WTC11 (cell line): ENCODE results near the gene ERC2. TPM values are rescaled to one million over a fixed set of nuclear protein-coding genes. Genes with fewer than 3 reads are reported as not detected.

Experiments used
- ATAC-seq: fragments of 200-7000 bp; cut with Tn5 transposase; 2 replicates; pipeline ENCODE4 v1.10.0; 2021; ENCODE audit warnings: mild to moderate bottlenecking, moderate library complexity
- CTCF ChIA-PET: fragments of 300-600 bp; sonication (Branson Sonifier 250); formaldehyde crosslinking; loops from one replicate; lab custom pipeline; 2021; ENCODE audit warnings: antibody characterized with exemption; lab: Charles Lee
- POLR2A ChIA-PET: fragments of 350-600 bp; sonication (Branson Sonifier 250); formaldehyde crosslinking; loops from one replicate; lab custom pipeline; 2021; ENCODE audit warnings: antibody characterized with exemption; lab: Charles Lee
- DNase-seq: peaks from one replicate; pipeline ENCODE4 v3.0.0; 2021; ENCODE audit warnings: low spot score
- H3K27ac Mint-ChIP-seq: 2 replicates; pipeline ENCODE4 v1.8.0; 2021; ENCODE audit warnings: mixed read lengths
- H3K27me3 Mint-ChIP-seq: 2 replicates; pipeline ENCODE4 v1.8.0; 2021; ENCODE audit warnings: low read depth, mild to moderate bottlenecking, moderate library complexity, mixed read lengths
- H3K36me3 Mint-ChIP-seq: 2 replicates; pipeline ENCODE4 v1.8.0; 2021; ENCODE audit warnings: mixed read lengths
- H3K4me1 Mint-ChIP-seq: 2 replicates; pipeline ENCODE4 v1.8.0; 2022; ENCODE audit warnings: mixed read lengths
- H3K4me3 Mint-ChIP-seq: 2 replicates; pipeline ENCODE4 v1.8.0; 2021; ENCODE audit warnings: mild to moderate bottlenecking, moderate library complexity, mixed read lengths
- H3K9me3 Mint-ChIP-seq: 2 replicates; pipeline ENCODE4 v1.8.0; 2021; ENCODE audit warnings: mixed read lengths
- CREM ChIP-seq: sonication (generic); formaldehyde crosslinking; IDR thresholded peaks from 2 replicates; pipeline ENCODE4 v1.8.1; 2022; ENCODE audit warnings: mild to moderate bottlenecking, missing genetic modification reagents, moderate library complexity
- JAZF1 ChIP-seq: fragments of 250-450 bp; sonication (Bioruptor Pico); IDR thresholded peaks from 2 replicates; pipeline ENCODE4 v1.9.0; 2021; ENCODE audit warnings: moderate library complexity, mild to moderate bottlenecking, inconsistent platforms
- JUN ChIP-seq: sonication (generic); formaldehyde crosslinking; IDR thresholded peaks from 2 replicates; pipeline ENCODE4 v1.8.0; 2023; ENCODE audit warnings: mild to moderate bottlenecking, missing genetic modification reagents
- MAX ChIP-seq: sonication (generic); formaldehyde crosslinking; IDR thresholded peaks from 2 replicates; pipeline ENCODE4 v1.8.0; 2022; ENCODE audit warnings: mild to moderate bottlenecking, missing genetic modification reagents
- NR2C2 ChIP-seq: sonication (generic); formaldehyde crosslinking; IDR thresholded peaks from 2 replicates; pipeline ENCODE4 v1.8.0; 2022; ENCODE audit warnings: mild to moderate bottlenecking, missing genetic modification reagents
- TEAD1 ChIP-seq: sonication (generic); formaldehyde crosslinking; IDR thresholded peaks from 2 replicates; pipeline ENCODE4 v1.8.0; 2022; ENCODE audit warnings: mild to moderate bottlenecking, missing genetic modification reagents
- ZNF396 ChIP-seq: fragments of 250-450 bp; sonication (Bioruptor Pico); IDR thresholded peaks from 2 replicates; pipeline ENCODE4 v1.8.0; 2021; ENCODE audit warnings: mild to moderate bottlenecking, moderate library complexity, borderline replicate concordance
- ZNF423 ChIP-seq: fragments of 250-450 bp; sonication (Bioruptor Pico); IDR thresholded peaks from 2 replicates; pipeline ENCODE4 v2.1.2; 2022; ENCODE audit warnings: mild to moderate bottlenecking, moderate library complexity
- ZSCAN18 ChIP-seq: fragments of 250-450 bp; sonication (Bioruptor Pico); IDR thresholded peaks from 2 replicates; pipeline ENCODE4 v2.1.2; 2022; ENCODE audit warnings: mild to moderate bottlenecking, moderate library complexity
- total RNA-seq: library from RNA; stranded (reverse); gene quantifications from 3 replicates; pipeline ENCODE4 v1.2.3, GENCODE V29; 2021
- TF ChIP-seq, protein P1 (sequence below): sonication (generic); formaldehyde crosslinking; IDR thresholded peaks from 2 replicates; pipeline ENCODE4 v1.8.1; 2023; ENCODE audit warnings: mild to moderate bottlenecking, missing genetic modification reagents, moderate library complexity
- TF ChIP-seq, protein P2 (sequence below): sonication (generic); formaldehyde crosslinking; IDR thresholded peaks from 2 replicates; pipeline ENCODE4 v1.8.0; 2022; ENCODE audit warnings: mild to moderate bottlenecking, missing genetic modification reagents
- TF ChIP-seq, protein P3 (sequence below): sonication (generic); formaldehyde crosslinking; conservative IDR thresholded peaks from 2 replicates; pipeline ENCODE4 v1.8.1; 2022; ENCODE audit warnings: mild to moderate bottlenecking, missing genetic modification reagents
- TF ChIP-seq, protein P4 (sequence below): fragments of 250-450 bp; sonication (Bioruptor Pico); IDR thresholded peaks from 2 replicates; pipeline ENCODE4 v1.9.0; 2021; ENCODE audit warnings: mild to moderate bottlenecking, borderline replicate concordance
- TF ChIP-seq, protein P5 (sequence below): sonication (generic); formaldehyde crosslinking; IDR thresholded peaks from 2 replicates; pipeline ENCODE4 v1.8.0; 2022; ENCODE audit warnings: mild to moderate bottlenecking, missing genetic modification reagents

Gene ERC2
- total RNA-seq, 1 experiment from 2014 or later: 23.5 TPM

- peak; percentile 51 for ATAC-seq
- no peaks in the 10 kb centered on the region; the same call in 1 of the 2 replicates for H3K27me3 Mint-ChIP-seq
- peaks cover 7% of the 10 kb centered on the region; the same call in 1 of the 2 replicates for H3K4me1 Mint-ChIP-seq
- H3K4me3 Mint-ChIP-seq: no peak overlapping the region
- no peak for TF ChIP-seq ZSCAN18 (CRISPR knock-in tag)
- TF ChIP-seq, all 79 proteins: peak for 0
- DNase-seq: no peak
- ChIA-PET POLR2A (no interaction called here), CTCF (interaction anchor here (0.9 to 1.7 kb wide), 2 partner anchors 64 to 189 kb away, joined by 3 to 4 read pairs; no protein-coding TSS in a partner anchor)
- H3K9me3 Mint-ChIP-seq: no peaks in the 10 kb centered on the region
- no peak overlapping the region for H3K27ac Mint-ChIP-seq
- H3K36me3 Mint-ChIP-seq: no peaks in the 10 kb centered on the region
Observed at GRCh38 chr3:55673764-55674163, 794.5 kb downstream of the ERC2 start.

DNA sequence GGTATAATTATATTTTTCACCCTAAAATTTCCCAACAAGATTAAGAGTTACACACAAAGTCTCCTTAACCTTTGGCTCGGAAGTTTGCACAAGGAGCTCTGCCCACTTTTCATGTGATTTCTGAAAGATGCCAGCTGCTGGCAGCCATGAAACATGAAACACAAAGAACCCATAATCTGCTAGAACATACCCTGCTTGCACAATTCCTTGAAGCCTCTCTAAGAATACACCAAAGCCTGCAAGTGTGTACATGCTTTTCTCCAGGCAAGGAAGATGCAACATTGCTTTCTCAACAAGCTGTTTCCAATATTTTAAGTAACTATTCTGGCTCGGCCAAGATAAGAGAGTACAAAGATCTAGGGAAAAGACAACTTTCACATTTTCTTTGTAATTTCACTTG lies 799.1 kb downstream of the ERC2 start:
- CTCF ChIA-PET: no interaction called here
- no peak for DNase-seq
- no peaks in the 10 kb centered on the region; the same call in 1 of the 2 replicates for H3K27me3 Mint-ChIP-seq

More for the DNA sequence above, 799.1 kb downstream of the ERC2 start:
- H3K4me3 Mint-ChIP-seq: no peak overlapping the region
- TF ChIP-seq, protein P1, sequence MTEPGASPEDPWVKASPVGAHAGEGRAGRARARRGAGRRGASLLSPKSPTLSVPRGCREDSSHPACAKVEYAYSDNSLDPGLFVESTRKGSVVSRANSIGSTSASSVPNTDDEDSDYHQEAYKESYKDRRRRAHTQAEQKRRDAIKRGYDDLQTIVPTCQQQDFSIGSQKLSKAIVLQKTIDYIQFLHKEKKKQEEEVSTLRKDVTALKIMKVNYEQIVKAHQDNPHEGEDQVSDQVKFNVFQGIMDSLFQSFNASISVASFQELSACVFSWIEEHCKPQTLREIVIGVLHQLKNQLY (CRISPR knock-in tag): no peak
- no peak for TF ChIP-seq MAX
- TF ChIP-seq, protein P2, sequence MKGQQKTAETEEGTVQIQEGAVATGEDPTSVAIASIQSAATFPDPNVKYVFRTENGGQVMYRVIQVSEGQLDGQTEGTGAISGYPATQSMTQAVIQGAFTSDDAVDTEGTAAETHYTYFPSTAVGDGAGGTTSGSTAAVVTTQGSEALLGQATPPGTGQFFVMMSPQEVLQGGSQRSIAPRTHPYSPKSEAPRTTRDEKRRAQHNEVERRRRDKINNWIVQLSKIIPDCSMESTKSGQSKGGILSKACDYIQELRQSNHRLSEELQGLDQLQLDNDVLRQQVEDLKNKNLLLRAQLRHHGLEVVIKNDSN (CRISPR knock-in tag): no peak
- no peak for TF ChIP-seq TEAD1 (CRISPR knock-in tag)
- no peak for TF ChIP-seq CREM (CRISPR knock-in tag)
- TF ChIP-seq, protein P3, sequence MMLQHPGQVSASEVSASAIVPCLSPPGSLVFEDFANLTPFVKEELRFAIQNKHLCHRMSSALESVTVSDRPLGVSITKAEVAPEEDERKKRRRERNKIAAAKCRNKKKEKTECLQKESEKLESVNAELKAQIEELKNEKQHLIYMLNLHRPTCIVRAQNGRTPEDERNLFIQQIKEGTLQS (CRISPR knock-in tag): no peak
- TF ChIP-seq JUN (CRISPR knock-in tag): no peak
- no peak for TF ChIP-seq JAZF1 (CRISPR knock-in tag)
- no peak for TF ChIP-seq ZNF423 (CRISPR knock-in tag)
- TF ChIP-seq, protein P4, sequence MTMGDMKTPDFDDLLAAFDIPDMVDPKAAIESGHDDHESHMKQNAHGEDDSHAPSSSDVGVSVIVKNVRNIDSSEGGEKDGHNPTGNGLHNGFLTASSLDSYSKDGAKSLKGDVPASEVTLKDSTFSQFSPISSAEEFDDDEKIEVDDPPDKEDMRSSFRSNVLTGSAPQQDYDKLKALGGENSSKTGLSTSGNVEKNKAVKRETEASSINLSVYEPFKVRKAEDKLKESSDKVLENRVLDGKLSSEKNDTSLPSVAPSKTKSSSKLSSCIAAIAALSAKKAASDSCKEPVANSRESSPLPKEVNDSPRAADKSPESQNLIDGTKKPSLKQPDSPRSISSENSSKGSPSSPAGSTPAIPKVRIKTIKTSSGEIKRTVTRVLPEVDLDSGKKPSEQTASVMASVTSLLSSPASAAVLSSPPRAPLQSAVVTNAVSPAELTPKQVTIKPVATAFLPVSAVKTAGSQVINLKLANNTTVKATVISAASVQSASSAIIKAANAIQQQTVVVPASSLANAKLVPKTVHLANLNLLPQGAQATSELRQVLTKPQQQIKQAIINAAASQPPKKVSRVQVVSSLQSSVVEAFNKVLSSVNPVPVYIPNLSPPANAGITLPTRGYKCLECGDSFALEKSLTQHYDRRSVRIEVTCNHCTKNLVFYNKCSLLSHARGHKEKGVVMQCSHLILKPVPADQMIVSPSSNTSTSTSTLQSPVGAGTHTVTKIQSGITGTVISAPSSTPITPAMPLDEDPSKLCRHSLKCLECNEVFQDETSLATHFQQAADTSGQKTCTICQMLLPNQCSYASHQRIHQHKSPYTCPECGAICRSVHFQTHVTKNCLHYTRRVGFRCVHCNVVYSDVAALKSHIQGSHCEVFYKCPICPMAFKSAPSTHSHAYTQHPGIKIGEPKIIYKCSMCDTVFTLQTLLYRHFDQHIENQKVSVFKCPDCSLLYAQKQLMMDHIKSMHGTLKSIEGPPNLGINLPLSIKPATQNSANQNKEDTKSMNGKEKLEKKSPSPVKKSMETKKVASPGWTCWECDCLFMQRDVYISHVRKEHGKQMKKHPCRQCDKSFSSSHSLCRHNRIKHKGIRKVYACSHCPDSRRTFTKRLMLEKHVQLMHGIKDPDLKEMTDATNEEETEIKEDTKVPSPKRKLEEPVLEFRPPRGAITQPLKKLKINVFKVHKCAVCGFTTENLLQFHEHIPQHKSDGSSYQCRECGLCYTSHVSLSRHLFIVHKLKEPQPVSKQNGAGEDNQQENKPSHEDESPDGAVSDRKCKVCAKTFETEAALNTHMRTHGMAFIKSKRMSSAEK (CRISPR knock-in tag): no peak
- no peak for TF ChIP-seq NR2C2 (CRISPR knock-in tag)
- TF ChIP-seq ZNF396 (CRISPR knock-in tag): no peak
- TF ChIP-seq, protein P5, sequence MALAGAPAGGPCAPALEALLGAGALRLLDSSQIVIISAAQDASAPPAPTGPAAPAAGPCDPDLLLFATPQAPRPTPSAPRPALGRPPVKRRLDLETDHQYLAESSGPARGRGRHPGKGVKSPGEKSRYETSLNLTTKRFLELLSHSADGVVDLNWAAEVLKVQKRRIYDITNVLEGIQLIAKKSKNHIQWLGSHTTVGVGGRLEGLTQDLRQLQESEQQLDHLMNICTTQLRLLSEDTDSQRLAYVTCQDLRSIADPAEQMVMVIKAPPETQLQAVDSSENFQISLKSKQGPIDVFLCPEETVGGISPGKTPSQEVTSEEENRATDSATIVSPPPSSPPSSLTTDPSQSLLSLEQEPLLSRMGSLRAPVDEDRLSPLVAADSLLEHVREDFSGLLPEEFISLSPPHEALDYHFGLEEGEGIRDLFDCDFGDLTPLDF (CRISPR knock-in tag): no peak
- POLR2A ChIA-PET: no interaction called here
- ATAC-seq: no peak
- H3K9me3 Mint-ChIP-seq: no peaks in the 10 kb centered on the region; the same call in 1 of the 2 replicates
- no peak overlapping the region for H3K27ac Mint-ChIP-seq
- H3K4me1 Mint-ChIP-seq: peaks cover 24% of the 10 kb centered on the region
- no peaks in the 10 kb centered on the region for H3K36me3 Mint-ChIP-seq
